HepG2 (cell line): ENCODE data around the gene NKAIN2. TPM values are rescaled to one million over a fixed set of nuclear protein-coding genes. Genes with fewer than 3 reads are reported as not detected.

Source experiments
- ATAC-seq: fragments of 200-7000 bp; cut with Tn5 transposase; 3 replicates; pipeline ENCODE4 v1.9.1; 2020; ENCODE audit warnings: mild to moderate bottlenecking, moderate library complexity
- BruUV-seq: library from RNA; stranded (reverse); fragments of 400-500 nt; replicated peaks from 2 replicates; lab custom pipeline; 2021; lab: Mats Ljungman, UMichigan
- CTCF ChIA-PET: fragments of 300-600 bp; formaldehyde crosslinking; extraction: SDS; loops from one replicate; lab custom pipeline; 2021; ENCODE audit warnings: low total read pairs, inconsistent platforms, low intra/inter-chr PET ratio; lab: Yijun Ruan, JAX
- POLR2A ChIA-PET: fragments of 350-600 bp; sonication (Branson Sonifier 250); formaldehyde crosslinking; loops from one replicate; lab custom pipeline; 2020; ENCODE audit warnings: antibody characterized with exemption, inconsistent platforms; lab: Yijun Ruan, JAX
- DNase-seq: peaks from one replicate; pipeline ENCODE4 v3.0.0-alpha.2; 2015; ENCODE audit warnings: low spot score
- FAIRE-seq: peaks from 3 replicates; lab custom pipeline; 2011; peaks lifted over from hg19 to GRCh38; lab: Jason Lieb, UNC
- H2AFZ ChIP-seq: one replicate; pipeline ENCODE4 v1.6.1; 2011; ENCODE audit warnings: low read length, inconsistent platforms
- H3K27ac ChIP-seq: fragments of 300-600 bp; 3 replicates; pipeline ENCODE4 v1.8.0; 2011; ENCODE audit warnings: mixed run types, mild to moderate bottlenecking, mixed read lengths, low read length, inconsistent platforms; ENCODE audit not compliant: insufficient read depth; ENCODE audit errors: extremely low read length
- H3K27me3 ChIP-seq, 2 experiments: fragments of 200-600 bp in 1 of 2; 2 replicates in 1 of 2; 3 replicates in 1 of 2; pipeline versions ENCODE4 v1.6.0 to v1.8.0; 2011; ENCODE audit warnings: low read length in 2 of 2, mild to moderate bottlenecking in 2 of 2, moderate library complexity in 2 of 2, inconsistent platforms in 1 of 2; ENCODE audit not compliant: insufficient read depth in 2 of 2, control insufficient read depth in 1 of 2
- H3K36me3 ChIP-seq, 2 experiments: fragments of 200-600 bp in 1 of 2; replicated peaks in 1 of 2; 2 replicates in 1 of 2; 3 replicates in 1 of 2; pipeline versions ENCODE4 v1.5.1 to v1.8.0; 2011; ENCODE audit warnings: low read length in 2 of 2, inconsistent platforms in 1 of 2; ENCODE audit not compliant: insufficient read depth in 2 of 2, control insufficient read depth in 1 of 2
- H3K4me1 ChIP-seq: 2 replicates; pipeline ENCODE4 v1.5.1; 2012; ENCODE audit warnings: low read length, inconsistent platforms; ENCODE audit not compliant: insufficient read depth
- H3K4me2 ChIP-seq: 2 replicates; pipeline ENCODE4 v1.6.0; 2011; ENCODE audit warnings: low read depth, low read length, inconsistent platforms
- H3K4me3 ChIP-seq, 3 experiments: fragments of 200-600 bp in 1 of 3; sonication (generic), shearing (Covaris generic) in 1 of 3; replicated peaks in 1 of 3; 2 replicates each; pipeline ENCODE4 v1.5.1; 2011 to 2016; ENCODE audit warnings: low read length in 3 of 3, inconsistent platforms in 2 of 3, low read depth in 2 of 3, mild to moderate bottlenecking in 2 of 3, control low read depth in 1 of 3, mixed read lengths in 1 of 3; ENCODE audit not compliant: insufficient read depth in 1 of 3
- H3K79me2 ChIP-seq: one replicate; pipeline ENCODE4 v1.6.1; 2011; ENCODE audit warnings: low read length, inconsistent platforms; ENCODE audit not compliant: insufficient read depth
- H3K9ac ChIP-seq: 2 replicates; pipeline ENCODE4 v1.6.0; 2011; ENCODE audit warnings: mild to moderate bottlenecking, low read depth, low read length, inconsistent platforms; ENCODE audit not compliant: insufficient read depth
- H3K9me3 ChIP-seq: 2 replicates; pipeline ENCODE4 v1.5.1; 2012; ENCODE audit warnings: mild to moderate bottlenecking, low read length
- H4K20me1 ChIP-seq: 2 replicates; pipeline ENCODE4 v1.6.0; 2011; ENCODE audit warnings: inconsistent platforms, mild to moderate bottlenecking, low read length, moderate library complexity; ENCODE audit not compliant: insufficient read depth
- EED ChIP-seq: sonication (generic); formaldehyde crosslinking; IDR thresholded peaks from 2 replicates; pipeline ENCODE4 v1.5.0; 2020; ENCODE audit warnings: mild to moderate bottlenecking, missing genetic modification reagents
- HMGA1 ChIP-seq: sonication (generic); formaldehyde crosslinking; conservative IDR thresholded peaks from 2 replicates; pipeline ENCODE4 v1.4.0; 2020; ENCODE audit warnings: missing genetic modification reagents
- NBN ChIP-seq: fragments of 450-650 bp; conservative IDR thresholded peaks from 2 replicates; pipeline ENCODE4 v1.6.1; 2017
- NCOA2 ChIP-seq: sonication (generic); formaldehyde crosslinking; IDR thresholded peaks from 2 replicates; pipeline ENCODE4 v1.8.0; 2022; ENCODE audit warnings: inconsistent platforms
- NR2F6 ChIP-seq, 2 experiments: IDR thresholded peaks; 2 replicates each; pipeline ENCODE4 v1.6.1; 2016; ENCODE audit warnings: antibody characterized with exemption in 1 of 2, mild to moderate bottlenecking in 1 of 2
- WGBS: methylation state at CpG from one replicate; pipeline ENCODE4 v1.1.6; 2017; ENCODE audit warnings: low lambda C conversion rate; 5-methylcytosine and 5-hydroxymethylcytosine counted together
- in situ Hi-C: cut with HindIII; loops from 2 replicates; pipeline ENCODE4 v1.10.0; 2017; ENCODE audit warnings: low pct_unique_long_range_greater_than_20kb; ENCODE audit not compliant: extremely low pct_ligation_motif_present
- intact Hi-C: fragments of 100-400 bp; cut with micrococcal nuclease; formaldehyde crosslinking; loops from one replicate; pipeline ENCODE4 v1.10.0; 2022; ENCODE audit not compliant: unreplicated experiment
- polyA plus RNA-seq, 8 experiments: library from polyadenylated mRNA; depleted of rRNA in 3 of 8; stranded (reverse) in 7 of 8; unstranded in 1 of 8; fragments of >200 nt; fragmentation: Illumina TruSeq in 4 of 8; extraction: Trizol in 4 of 8; gene quantifications; 2 replicates each; pipeline versions ENCODE4 v1.2.1 to v1.2.3, GENCODE V29; 2011 to 2016; ENCODE audit warnings: low read depth in 4 of 8, missing spikeins in 1 of 8, mixed read lengths in 1 of 8; ENCODE audit not compliant: insufficient read depth in 1 of 8
- total RNA-seq, 5 experiments: library from RNA; depleted of rRNA; stranded (reverse); fragments of >200 nt; fragmentation: Illumina TruSeq; extraction: Trizol; gene quantifications; 2 replicates each; pipeline ENCODE4 v1.2.3, GENCODE V29; 2016; ENCODE audit warnings: low read depth in 1 of 5
- TF ChIP-seq, protein P1 (sequence below): sonication (generic); formaldehyde crosslinking; IDR thresholded peaks from 2 replicates; pipeline ENCODE4 v1.4.0; 2020; ENCODE audit warnings: missing genetic modification reagents, borderline replicate concordance

Gene NKAIN2
- total and polyA plus RNA-seq, 2 of the 13 experiments (the other 11 are each of a cell fraction or from before 2014, with no cell fraction given), result not detected

DNA sequence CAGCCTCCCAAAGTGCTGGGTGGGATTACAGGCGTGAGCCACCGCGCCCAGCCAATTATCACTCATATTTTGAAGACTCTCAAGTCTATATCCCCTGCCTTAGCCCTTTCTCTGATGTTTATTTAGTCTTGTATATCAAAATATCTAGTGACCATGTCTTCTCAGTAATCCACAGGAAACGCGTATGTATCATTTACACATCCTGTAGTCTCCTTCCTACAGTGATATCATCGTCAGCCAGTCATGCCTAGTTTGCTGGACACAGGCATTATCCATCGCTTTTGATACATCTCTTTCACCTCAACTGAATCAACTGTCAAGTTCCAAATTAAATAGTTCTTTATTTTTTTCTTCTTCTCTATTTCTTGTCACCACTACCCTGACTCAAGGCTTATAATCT is 223.7 kb downstream of the NKAIN2 start:
- no peaks in the 10 kb centered on the region for H3K4me1 ChIP-seq
- 25% methylated on average over 7 of the region's 7 CpGs for WGBS
- no peak overlapping the region for H3K27ac ChIP-seq
- no peak overlapping the region for H3K9ac ChIP-seq
- in situ Hi-C loops (no loop called here), intact Hi-C loops (no loop called here)
- no peak overlapping the region for H3K4me3 ChIP-seq
- H2AFZ ChIP-seq, result no peak overlapping the region
- no peak overlapping the region for H3K4me2 ChIP-seq
- DNase-seq, result no peak
- no peak for ATAC-seq
- POLR2A ChIA-PET, result no interaction called here
- TF ChIP-seq, protein P1, sequence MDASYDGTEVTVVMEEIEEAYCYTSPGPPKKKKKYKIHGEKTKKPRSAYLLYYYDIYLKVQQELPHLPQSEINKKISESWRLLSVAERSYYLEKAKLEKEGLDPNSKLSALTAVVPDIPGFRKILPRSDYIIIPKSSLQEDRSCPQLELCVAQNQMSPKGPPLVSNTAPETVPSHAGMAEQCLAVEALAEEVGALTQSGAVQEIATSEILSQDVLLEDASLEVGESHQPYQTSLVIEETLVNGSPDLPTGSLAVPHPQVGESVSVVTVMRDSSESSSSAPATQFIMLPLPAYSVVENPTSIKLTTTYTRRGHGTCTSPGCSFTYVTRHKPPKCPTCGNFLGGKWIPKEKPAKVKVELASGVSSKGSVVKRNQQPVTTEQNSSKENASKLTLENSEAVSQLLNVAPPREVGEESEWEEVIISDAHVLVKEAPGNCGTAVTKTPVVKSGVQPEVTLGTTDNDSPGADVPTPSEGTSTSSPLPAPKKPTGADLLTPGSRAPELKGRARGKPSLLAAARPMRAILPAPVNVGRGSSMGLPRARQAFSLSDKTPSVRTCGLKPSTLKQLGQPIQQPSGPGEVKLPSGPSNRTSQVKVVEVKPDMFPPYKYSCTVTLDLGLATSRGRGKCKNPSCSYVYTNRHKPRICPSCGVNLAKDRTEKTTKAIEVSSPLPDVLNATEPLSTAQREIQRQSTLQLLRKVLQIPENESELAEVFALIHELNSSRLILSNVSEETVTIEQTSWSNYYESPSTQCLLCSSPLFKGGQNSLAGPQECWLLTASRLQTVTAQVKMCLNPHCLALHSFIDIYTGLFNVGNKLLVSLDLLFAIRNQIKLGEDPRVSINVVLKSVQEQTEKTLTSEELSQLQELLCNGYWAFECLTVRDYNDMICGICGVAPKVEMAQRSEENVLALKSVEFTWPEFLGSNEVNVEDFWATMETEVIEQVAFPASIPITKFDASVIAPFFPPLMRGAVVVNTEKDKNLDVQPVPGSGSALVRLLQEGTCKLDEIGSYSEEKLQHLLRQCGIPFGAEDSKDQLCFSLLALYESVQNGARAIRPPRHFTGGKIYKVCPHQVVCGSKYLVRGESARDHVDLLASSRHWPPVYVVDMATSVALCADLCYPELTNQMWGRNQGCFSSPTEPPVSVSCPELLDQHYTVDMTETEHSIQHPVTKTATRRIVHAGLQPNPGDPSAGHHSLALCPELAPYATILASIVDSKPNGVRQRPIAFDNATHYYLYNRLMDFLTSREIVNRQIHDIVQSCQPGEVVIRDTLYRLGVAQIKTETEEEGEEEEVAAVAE (CRISPR knock-in tag), result no peak
- no peak for TF ChIP-seq HMGA1
- TF ChIP-seq EED (CRISPR knock-in tag), result no peak
- TF ChIP-seq NCOA2 (CRISPR knock-in tag), result no peak
- TF ChIP-seq NBN, result no peak
- no peak for TF ChIP-seq NR2F6 (IDR thresholded peaks at IDR 0.05)
- no peak for TF ChIP-seq NR2F6 (CRISPR knock-in tag; IDR thresholded peaks at IDR 0.05)
- TF ChIP-seq, all 625 proteins: peak for 0
- FAIRE-seq, result no peak
- Histone ChIP-seq H3K27me3 (no peaks in the 10 kb centered on the region), H3K36me3 (no peaks in the 10 kb centered on the region), H3K9me3 (no peaks in the 10 kb centered on the region), H4K20me1 (no peaks in the 10 kb centered on the region), H3K79me2 (no peaks in the 10 kb centered on the region)
- no TSS peak for BruUV-seq
- CTCF ChIA-PET, result no interaction called here
